Stimulated activated CD8-positive, alpha-beta memory T cell treated with anti-CD3 and anti-CD28 coated beads, Interleukin-4, amount 100 ng/mL, for 4 hours (primary cell): ENCODE data around the gene SPRYD3.
"Not testable (repeated sequence)": the region's sequence is repeated elsewhere in the genome, so short reads cannot be mapped to it uniquely, and the experiment has no call there.

Experiments
- DNase-seq, 2 donors: peaks; one replicate each; pipeline ENCODE4 v3.0.0-alpha.2; 2020; ENCODE audit warnings: low read depth in 2 of 2, low spot score in 1 of 2

Gene SPRYD3

GRCh38 chr12:53027014-53027413, 52.2 kb downstream of the SPRYD3 start:
- DNase-seq: not testable (repeated sequence)

GRCh38 chr12:53025250-53025649, 53.9 kb downstream of the SPRYD3 start:
- DNase-seq: no peak

GRCh38 chr12:53014709-53015108, 64.5 kb downstream of the SPRYD3 start:
- DNase-seq: no peak
